ENCODE results near the gene KCNQ2.

- TF ChIP-seq RAD21 (IDR thresholded peaks at IDR 0.05; ENCODE audit: low read depth) (no peak), CTCF (IDR thresholded peaks at IDR 0.05 in 2 of 3, conservative IDR thresholded peaks at IDR 0.05 in 1 of 3; ENCODE audit: borderline replicate concordance in 1 of 3, insufficient read depth in 1 of 3, low read depth in 2 of 3, low read length in 2 of 3) (no peak), POLR2A (IDR thresholded peaks at IDR 0.05; ENCODE audit: borderline replicate concordance, extremely low read depth, insufficient read depth, insufficient read length) (no peak), ELF1 (IDR thresholded peaks at IDR 0.05; ENCODE audit: borderline replicate concordance, low read depth) (no peak), CEBPB (IDR thresholded peaks at IDR 0.05; ENCODE audit: low read depth) (no peak), MAX (IDR thresholded peaks at IDR 0.05) (no peak), ZBTB33 (IDR thresholded peaks at IDR 0.05; ENCODE audit: extremely low read depth, insufficient replicate concordance, low read length) (no peak), SP1 (IDR thresholded peaks at IDR 0.05; ENCODE audit: low read depth) (no peak)
Measured at GRCh38 chr20:63439866-63440265, 32.6 kb downstream of the KCNQ2 start.

All from HCT116 (cell line).